Measurements from ENCODE around the gene SHMT2.
A peak's percentile ranks its signal among the peaks of the same experiment; 100 is the strongest.

GRCh38 chr12:57243521-57244311, 14.2 kb downstream of the SHMT2 start:
- TF ChIP-seq CTCF (conservative IDR thresholded peaks at IDR 0.05; ENCODE audit: low read depth, low read length) (peak; percentile 90), EZH2 (IDR thresholded peaks at IDR 0.05; ENCODE audit: borderline replicate concordance, low read depth, low read length, poor library complexity, severe bottlenecking) (no peak)

Measured in A673 (cell line).